Type B pancreatic cell (in vitro differentiated cells): Measurements from ENCODE around the gene ATP13A1. TPM values are rescaled to one million over a fixed set of nuclear protein-coding genes. Genes with fewer than 3 reads are reported as not detected.

ENCODE experiments used
- DNase-seq: peaks from one replicate; pipeline ENCODE4 v3.0.0; 2021; ENCODE audit warnings: mixed read lengths; ENCODE audit not compliant: unreplicated experiment; ENCODE audit errors: extremely low spot score
- H3K27ac Mint-ChIP-seq: 2 replicates; pipeline ENCODE4 v1.8.0; 2021; ENCODE audit warnings: mild to moderate bottlenecking, mixed read lengths
- H3K27me3 Mint-ChIP-seq: 2 replicates; pipeline ENCODE4 v1.8.0; 2021; ENCODE audit warnings: mixed read lengths
- H3K36me3 Mint-ChIP-seq: 2 replicates; pipeline ENCODE4 v1.8.0; 2021; ENCODE audit warnings: mixed read lengths
- H3K4me1 Mint-ChIP-seq: one replicate; pipeline ENCODE4 v1.8.0; 2021; ENCODE audit warnings: mixed read lengths; ENCODE audit not compliant: unreplicated experiment
- H3K4me3 Mint-ChIP-seq: 2 replicates; pipeline ENCODE4 v1.8.0; 2021; ENCODE audit warnings: mild to moderate bottlenecking, mixed read lengths
- H3K9me3 Mint-ChIP-seq: 2 replicates; pipeline ENCODE4 v1.8.0; 2021; ENCODE audit warnings: mixed read lengths
- CTCF ChIP-seq: fragments of 200-600 bp; sonication (generic); conservative IDR thresholded peaks from 2 replicates; pipeline ENCODE4 v1.5.0; 2021; ENCODE audit warnings: antibody characterized with exemption, mild to moderate bottlenecking
- total RNA-seq: library from RNA; stranded (reverse); gene quantifications from 2 replicates; pipeline ENCODE4 v1.2.1, GENCODE V29; 2021; ENCODE audit warnings: low replicate concordance

ATP13A1 gene
- total RNA-seq, 1 donor from 2014 or later, result 85.7 TPM

DNA sequence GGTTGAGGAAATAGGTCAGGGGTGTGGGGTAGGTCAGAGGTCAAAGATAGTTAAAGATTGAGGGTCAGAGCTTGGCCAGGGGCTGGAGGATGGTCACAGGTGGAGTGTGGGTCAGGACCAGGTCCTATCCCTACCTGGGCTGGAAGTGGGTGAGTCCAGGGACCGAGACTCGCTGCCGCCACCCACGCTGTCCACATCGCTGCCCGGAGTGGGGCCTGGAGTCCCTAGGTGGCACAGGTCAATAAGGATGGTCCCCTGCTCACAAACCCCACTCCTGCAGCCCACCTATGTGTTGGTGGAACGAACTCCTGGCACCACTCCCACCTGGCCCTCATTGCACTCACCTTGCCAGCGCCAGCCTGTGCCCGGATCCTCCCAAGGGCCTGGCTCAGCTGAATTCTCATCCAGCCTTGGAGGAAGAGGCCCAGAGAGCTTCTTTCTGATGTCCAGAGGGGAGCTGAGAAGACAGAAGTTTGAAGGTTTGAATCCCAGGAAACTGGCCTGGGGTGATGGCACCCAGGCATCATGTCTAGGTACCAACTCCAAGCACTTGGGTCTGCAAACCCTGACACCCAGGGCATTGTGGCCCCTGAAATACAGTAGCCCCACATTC, 26.8 kb downstream of the ATP13A1 start:
- no peak overlapping the region for H3K4me3 Mint-ChIP-seq
- H3K9me3 Mint-ChIP-seq, result no peaks in the 10 kb centered on the region
- H3K36me3 Mint-ChIP-seq, result peaks cover 10% of the 10 kb centered on the region
- no peaks in the 10 kb centered on the region for H3K27me3 Mint-ChIP-seq
- H3K4me1 Mint-ChIP-seq, result no peaks in the 10 kb centered on the region
- H3K27ac Mint-ChIP-seq, result no peak overlapping the region
- no peak for DNase-seq
- no peak for TF ChIP-seq CTCF

DNA sequence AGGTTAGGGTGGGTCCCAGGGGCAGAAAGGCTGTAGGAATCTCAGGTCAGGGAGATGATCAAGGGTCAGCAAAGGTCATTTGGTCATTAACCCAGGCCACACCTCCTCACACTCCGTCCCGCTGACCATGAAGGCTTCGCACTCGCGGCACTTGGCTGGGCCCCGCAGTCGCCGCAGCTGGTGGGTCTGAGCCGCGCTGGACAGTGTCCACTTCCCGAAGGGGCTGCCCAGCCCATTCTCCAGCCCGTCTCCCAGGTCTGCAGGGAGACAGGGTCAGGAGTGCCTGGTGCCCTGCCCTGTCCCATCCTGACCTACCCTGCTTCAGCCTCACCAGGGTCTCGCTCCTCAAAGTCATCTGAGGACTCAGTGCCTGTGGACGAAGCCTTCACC, 28.2 kb downstream of the ATP13A1 start:
- Mint-ChIP-seq H3K4me3 (no peak overlapping the region), H3K27ac (no peak overlapping the region), H3K4me1 (no peaks in the 10 kb centered on the region), H3K36me3 (peaks cover 10% of the 10 kb centered on the region), H3K27me3 (no peaks in the 10 kb centered on the region), H3K9me3 (no peaks in the 10 kb centered on the region)
- no peak for TF ChIP-seq CTCF
- DNase-seq, result no peak

- Mint-ChIP-seq H3K27ac (no peak overlapping the region), H3K4me1 (no peaks in the 10 kb centered on the region), H3K27me3 (no peaks in the 10 kb centered on the region), H3K4me3 (no peak overlapping the region), H3K9me3 (no peaks in the 10 kb centered on the region), H3K36me3 (peaks cover 10% of the 10 kb centered on the region)
- DNase-seq, result no peak
- TF ChIP-seq CTCF, result no peak
These were observed 28.8 kb downstream of the ATP13A1 start for GRCh38 chr19:19634516-19635312.

- no peak for DNase-seq
- Mint-ChIP-seq H3K4me1 (peaks cover under 1% of the 10 kb centered on the region), H3K27ac (no peak overlapping the region), H3K27me3 (no peaks in the 10 kb centered on the region), H3K4me3 (no peak overlapping the region), H3K36me3 (peaks cover 10% of the 10 kb centered on the region), H3K9me3 (no peaks in the 10 kb centered on the region)
- TF ChIP-seq CTCF, result no peak
These were observed 29.6 kb downstream of the ATP13A1 start for GRCh38 chr19:19633711-19634515.

- H3K27me3 Mint-ChIP-seq, result no peaks in the 10 kb centered on the region
- no peak overlapping the region for H3K4me3 Mint-ChIP-seq
- DNase-seq, result no peak
- no peaks in the 10 kb centered on the region for H3K9me3 Mint-ChIP-seq
- peaks cover 4% of the 10 kb centered on the region for H3K4me1 Mint-ChIP-seq
- no peak for TF ChIP-seq CTCF
- no peak overlapping the region for H3K27ac Mint-ChIP-seq
- H3K36me3 Mint-ChIP-seq, result peaks cover 10% of the 10 kb centered on the region
These were observed 30.8 kb downstream of the ATP13A1 start for GRCh38 chr19:19632661-19633060.
